HFFc6 (cell line): ENCODE results near the gene UTP15. TPM values are rescaled to one million over a fixed set of nuclear protein-coding genes. Genes with fewer than 3 reads are reported as not detected.

Experiments used
- DNase-seq: peaks from one replicate; pipeline ENCODE4 v3.0.0-alpha.2; 2018
- H3K27ac Mint-ChIP-seq: 2 replicates; pipeline ENCODE4 v1.8.0; 2020; ENCODE audit warnings: mild to moderate bottlenecking, mixed read lengths
- H3K27me3 Mint-ChIP-seq: 2 replicates; pipeline ENCODE4 v1.8.0; 2021; ENCODE audit warnings: mild to moderate bottlenecking, moderate library complexity, mixed read lengths; ENCODE audit not compliant: insufficient read depth
- H3K36me3 Mint-ChIP-seq: 2 replicates; pipeline ENCODE4 v1.8.0; 2021; ENCODE audit warnings: low read depth, mixed read lengths
- H3K4me1 Mint-ChIP-seq: 2 replicates; pipeline ENCODE4 v1.8.0; 2020; ENCODE audit warnings: low read depth, mixed read lengths
- H3K4me3 Mint-ChIP-seq: 2 replicates; pipeline ENCODE4 v1.8.0; 2020; ENCODE audit warnings: mild to moderate bottlenecking, moderate library complexity, mixed read lengths
- H3K9me3 Mint-ChIP-seq: 2 replicates; pipeline ENCODE4 v1.8.0; 2020; ENCODE audit warnings: mild to moderate bottlenecking, mixed read lengths
- long read RNA-seq: library from polyadenylated mRNA; unstranded; transcript quantifications from one replicate; pipeline ENCODE4 v2.0.0, GENCODE V29; 2019
- total RNA-seq, 6 experiments: library from RNA; stranded (reverse); fragmentation: NEBNext Ultra II Directional; extraction: Animal tissue kit (Norgen Biotek cat#: 25700); gene quantifications; 2 replicates in 1 of 6; 3 replicates in 5 of 6; pipeline ENCODE4 v1.2.3, GENCODE V29; 2021
- TF ChIP-seq, protein P1 (sequence below): fragments of 200-600 bp; sonication (generic); IDR thresholded peaks from 2 replicates; pipeline ENCODE4 v1.5.0; 2021; ENCODE audit warnings: antibody characterized with exemption, mild to moderate bottlenecking

Gene UTP15, protein sequence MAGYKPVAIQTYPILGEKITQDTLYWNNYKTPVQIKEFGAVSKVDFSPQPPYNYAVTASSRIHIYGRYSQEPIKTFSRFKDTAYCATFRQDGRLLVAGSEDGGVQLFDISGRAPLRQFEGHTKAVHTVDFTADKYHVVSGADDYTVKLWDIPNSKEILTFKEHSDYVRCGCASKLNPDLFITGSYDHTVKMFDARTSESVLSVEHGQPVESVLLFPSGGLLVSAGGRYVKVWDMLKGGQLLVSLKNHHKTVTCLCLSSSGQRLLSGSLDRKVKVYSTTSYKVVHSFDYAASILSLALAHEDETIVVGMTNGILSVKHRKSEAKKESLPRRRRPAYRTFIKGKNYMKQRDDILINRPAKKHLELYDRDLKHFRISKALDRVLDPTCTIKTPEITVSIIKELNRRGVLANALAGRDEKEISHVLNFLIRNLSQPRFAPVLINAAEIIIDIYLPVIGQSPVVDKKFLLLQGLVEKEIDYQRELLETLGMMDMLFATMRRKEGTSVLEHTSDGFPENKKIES
- total RNA-seq, result 10 to 100 TPM; 20.2 to 25.6 (median 24.6) TPM
- long read RNA-seq, transcript UTP15-201 (13 exons, 3,687 nt), result major isoform, 16 of 20 reads
- long read RNA-seq, partial matches to known transcripts, result 1 of 20 reads
- long read RNA-seq, other reads (novel, unspliced or antisense), result 3 of 20 reads

DNA sequence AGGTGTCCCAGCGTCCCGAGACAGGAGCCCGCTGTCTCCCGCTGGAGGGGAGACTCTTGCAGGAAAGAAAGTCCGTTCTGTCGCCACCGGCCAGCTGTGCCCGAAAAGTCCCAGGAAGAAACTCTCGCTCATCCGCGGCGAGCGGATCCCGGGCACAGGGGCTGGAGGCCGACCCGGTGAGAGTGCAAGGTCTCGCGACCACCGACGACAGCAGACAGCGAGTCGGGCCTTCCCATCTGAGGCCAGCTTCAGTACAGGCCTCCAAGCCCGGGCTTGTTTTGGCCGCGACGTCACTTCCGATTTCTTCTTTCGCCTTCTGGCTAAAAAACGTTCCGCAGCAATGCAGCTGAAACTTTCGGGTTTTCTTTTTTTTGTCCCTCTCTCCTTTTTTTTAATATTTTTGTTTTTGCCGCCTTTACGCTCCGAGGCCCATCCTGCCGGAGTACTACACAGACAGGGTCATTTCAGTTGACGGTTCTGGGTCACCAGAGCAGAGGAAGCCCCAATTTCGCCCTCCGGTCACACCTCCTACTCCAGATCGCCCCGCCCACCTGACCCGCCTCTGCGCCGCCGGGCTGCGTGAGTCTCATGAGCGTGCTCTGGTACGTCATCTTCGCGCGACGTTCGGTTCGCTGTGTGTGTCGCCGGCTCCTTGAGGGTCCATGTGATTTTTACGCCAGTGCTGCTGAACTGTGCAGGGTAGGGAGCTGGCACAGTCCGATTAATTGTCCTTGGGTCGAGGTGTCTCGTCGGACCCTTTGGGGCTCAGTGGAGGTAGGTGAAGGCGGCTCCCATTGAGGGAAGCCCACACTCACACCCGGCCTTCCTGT is at the start of gene UTP15, which contains the start of gene ANKRA2:
Gene UTP15 (plus strand): TSS at position 605 of the 830 bp plus-strand sequence. CDS start 1,602 bp downstream, outside the sequence.
Gene ANKRA2 (minus strand): TSS at position 501 of the 830 bp plus-strand sequence. CDS start 2,758 bp downstream, outside the sequence.
- peaks cover 5% of the 10 kb centered on the region for H3K36me3 Mint-ChIP-seq
- peaks cover 30% of the 10 kb centered on the region for H3K4me1 Mint-ChIP-seq
- peak; percentile 97 for DNase-seq
- H3K27ac Mint-ChIP-seq, result peak within 1 kb of the TSS; percentile 93
- TF ChIP-seq, protein P1, sequence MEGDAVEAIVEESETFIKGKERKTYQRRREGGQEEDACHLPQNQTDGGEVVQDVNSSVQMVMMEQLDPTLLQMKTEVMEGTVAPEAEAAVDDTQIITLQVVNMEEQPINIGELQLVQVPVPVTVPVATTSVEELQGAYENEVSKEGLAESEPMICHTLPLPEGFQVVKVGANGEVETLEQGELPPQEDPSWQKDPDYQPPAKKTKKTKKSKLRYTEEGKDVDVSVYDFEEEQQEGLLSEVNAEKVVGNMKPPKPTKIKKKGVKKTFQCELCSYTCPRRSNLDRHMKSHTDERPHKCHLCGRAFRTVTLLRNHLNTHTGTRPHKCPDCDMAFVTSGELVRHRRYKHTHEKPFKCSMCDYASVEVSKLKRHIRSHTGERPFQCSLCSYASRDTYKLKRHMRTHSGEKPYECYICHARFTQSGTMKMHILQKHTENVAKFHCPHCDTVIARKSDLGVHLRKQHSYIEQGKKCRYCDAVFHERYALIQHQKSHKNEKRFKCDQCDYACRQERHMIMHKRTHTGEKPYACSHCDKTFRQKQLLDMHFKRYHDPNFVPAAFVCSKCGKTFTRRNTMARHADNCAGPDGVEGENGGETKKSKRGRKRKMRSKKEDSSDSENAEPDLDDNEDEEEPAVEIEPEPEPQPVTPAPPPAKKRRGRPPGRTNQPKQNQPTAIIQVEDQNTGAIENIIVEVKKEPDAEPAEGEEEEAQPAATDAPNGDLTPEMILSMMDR, result no peak
- H3K9me3 Mint-ChIP-seq, result no peaks in the 10 kb centered on the region
- H3K4me3 Mint-ChIP-seq, result peak within 1 kb of the TSS; percentile 95
- peaks cover 4% of the 10 kb centered on the region; the same call in 1 of the 2 replicates for H3K27me3 Mint-ChIP-seq

DNA sequence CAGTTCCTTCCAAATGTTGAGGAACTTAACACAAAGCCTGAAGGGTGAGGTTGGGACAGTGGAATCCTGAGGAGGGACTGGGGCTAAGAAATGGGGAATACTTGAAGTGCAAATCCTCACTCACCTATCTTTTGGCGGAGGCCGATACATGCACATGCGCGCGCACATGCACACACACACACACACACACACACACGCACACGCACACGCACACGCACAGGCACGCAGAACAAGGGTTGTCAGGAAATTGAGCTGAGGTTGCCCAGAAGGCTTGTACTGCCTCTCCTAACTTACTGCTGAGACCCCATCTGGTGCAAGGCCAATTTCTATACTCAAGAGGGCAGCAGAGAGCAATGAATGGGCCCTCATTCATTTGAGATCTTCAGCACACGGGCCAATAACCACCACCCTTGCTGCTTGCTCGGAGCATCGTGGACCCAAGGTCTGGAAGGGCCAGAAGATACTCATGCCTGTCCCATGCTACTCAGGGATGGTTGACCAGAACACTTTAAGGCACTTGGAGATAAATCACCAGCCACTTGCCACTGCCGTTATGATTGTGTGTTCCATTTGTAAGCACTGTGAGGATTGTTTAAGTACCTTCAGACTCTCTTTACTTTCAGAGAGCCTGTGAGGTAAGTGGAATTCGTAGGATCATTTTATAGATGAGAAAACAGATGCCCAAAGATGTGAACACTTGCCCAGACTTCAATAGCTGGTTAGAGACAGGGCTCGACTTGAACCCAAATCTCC is 45.8 kb upstream of the UTP15 start:
- Mint-ChIP-seq H3K4me3 (peak overlapping the region; percentile 45), H3K9me3 (no peaks in the 10 kb centered on the region), H3K27ac (no peak overlapping the region), H3K4me1 (peaks cover 31% of the 10 kb centered on the region), H3K36me3 (no peaks in the 10 kb centered on the region), H3K27me3 (no peaks in the 10 kb centered on the region; the same call in 1 of the 2 replicates)
- TF ChIP-seq, protein P1, result peak; percentile 81
- DNase-seq, result peak; percentile 73

DNA sequence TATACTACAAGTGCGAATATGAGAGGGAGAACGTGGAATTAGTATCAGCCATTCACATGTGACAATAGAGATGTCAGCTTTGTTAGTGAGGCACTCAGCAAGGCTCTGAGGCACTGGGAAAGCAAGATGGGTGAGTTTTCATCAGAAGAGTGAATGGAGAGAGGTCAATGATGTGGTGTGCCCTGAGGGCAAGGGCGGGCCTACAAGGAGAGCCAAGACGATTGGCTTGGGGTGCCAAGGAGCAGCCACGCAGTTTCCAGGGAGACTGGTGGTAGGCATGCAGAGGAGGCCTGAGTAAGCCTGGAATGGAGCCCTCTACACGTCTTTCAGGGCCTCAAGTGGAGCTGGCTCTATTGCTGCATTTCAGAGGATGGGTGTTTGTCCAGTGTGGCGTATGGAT is 42.6 kb upstream of the UTP15 start:
- Mint-ChIP-seq H3K9me3 (no peaks in the 10 kb centered on the region), H3K27ac (no peak overlapping the region)
- no peak for DNase-seq

DNA sequence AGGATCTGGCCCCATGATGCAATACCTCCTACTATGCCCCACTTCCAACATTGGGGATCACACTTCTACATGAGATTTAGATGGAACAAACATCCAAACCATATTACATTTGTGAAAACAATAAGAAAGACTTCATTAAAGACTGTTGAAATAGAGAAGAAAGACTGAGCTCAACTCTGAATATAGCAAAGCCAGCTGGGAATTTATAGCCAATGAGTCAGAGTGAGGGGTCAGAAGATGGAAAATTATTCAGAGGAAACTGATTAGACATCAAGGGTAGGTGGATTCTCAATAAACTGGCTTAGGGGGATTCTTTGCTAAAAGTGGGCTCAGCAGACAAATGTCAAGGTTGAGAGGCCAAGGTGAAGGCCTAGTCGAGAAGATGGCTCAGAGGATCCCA is 41.7 kb upstream of the UTP15 start:
- no peaks in the 10 kb centered on the region for H3K9me3 Mint-ChIP-seq
- H3K4me1 Mint-ChIP-seq, result peaks cover 42% of the 10 kb centered on the region
- DNase-seq, result no peak
- no peak overlapping the region for H3K4me3 Mint-ChIP-seq
- TF ChIP-seq, protein P1, result no peak
- no peaks in the 10 kb centered on the region for H3K36me3 Mint-ChIP-seq
- H3K27me3 Mint-ChIP-seq, result peaks cover 4% of the 10 kb centered on the region; the same call in 1 of the 2 replicates
- H3K27ac Mint-ChIP-seq, result no peak overlapping the region

More for the DNA sequence above, 42.6 kb upstream of the UTP15 start:
- no peak overlapping the region for H3K4me3 Mint-ChIP-seq
- TF ChIP-seq, protein P1, result no peak
- H3K27me3 Mint-ChIP-seq, result peaks cover 4% of the 10 kb centered on the region; the same call in 1 of the 2 replicates
- H3K36me3 Mint-ChIP-seq, result no peaks in the 10 kb centered on the region
- peaks cover 42% of the 10 kb centered on the region for H3K4me1 Mint-ChIP-seq
